ENCODE data around the gene CAPN15.

DNA sequence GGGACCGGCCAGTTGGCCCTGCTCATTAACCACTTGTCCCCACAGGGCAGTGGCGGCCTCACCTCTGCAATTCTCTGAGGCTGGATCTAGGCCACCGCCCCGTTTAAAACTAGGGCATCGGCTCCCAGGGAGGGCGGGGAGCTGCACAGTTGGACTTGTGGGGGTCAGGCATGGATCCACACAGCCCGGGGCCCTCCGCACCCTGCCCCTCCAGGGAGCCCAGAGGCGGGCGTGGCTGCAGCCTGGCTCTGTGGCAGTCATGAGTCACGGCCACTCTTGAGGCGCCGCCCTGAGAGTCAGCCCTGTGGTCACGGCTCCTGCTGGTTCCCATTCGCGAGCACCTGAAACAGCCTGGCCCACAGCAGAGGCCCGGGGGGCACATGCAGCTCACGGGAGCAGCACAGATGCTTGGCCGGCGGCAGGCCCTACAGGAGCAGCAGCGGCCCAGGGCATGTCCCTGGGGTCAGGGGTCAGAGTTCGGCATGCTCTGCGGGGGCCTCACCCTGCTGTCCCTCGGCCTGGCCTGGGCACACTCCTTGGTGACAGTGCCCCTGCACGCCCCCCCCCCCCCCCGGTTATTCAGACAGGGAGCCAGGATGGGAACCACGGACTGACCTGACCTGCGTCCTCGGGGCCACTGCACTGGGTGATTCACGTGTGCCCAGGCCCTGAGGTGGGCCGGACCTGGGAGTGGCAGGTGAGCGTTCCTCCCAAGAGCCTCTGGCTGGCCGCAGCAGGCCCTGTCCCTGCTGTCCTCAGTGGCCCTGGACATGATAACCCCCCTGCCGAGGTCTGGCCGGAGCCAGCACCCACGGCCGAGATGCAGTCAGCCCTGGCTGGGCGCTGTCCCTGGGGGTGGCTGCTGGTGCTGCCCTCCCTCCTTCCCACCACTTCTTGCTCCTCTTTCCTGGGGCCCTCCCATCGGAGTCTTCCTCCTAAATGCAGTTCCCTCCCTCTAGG, 8.2 kb downstream of the CAPN15 start:
- TF ChIP-seq POLR2A (IDR thresholded peaks at IDR 0.05): no peak
- TF ChIP-seq, protein P1, sequence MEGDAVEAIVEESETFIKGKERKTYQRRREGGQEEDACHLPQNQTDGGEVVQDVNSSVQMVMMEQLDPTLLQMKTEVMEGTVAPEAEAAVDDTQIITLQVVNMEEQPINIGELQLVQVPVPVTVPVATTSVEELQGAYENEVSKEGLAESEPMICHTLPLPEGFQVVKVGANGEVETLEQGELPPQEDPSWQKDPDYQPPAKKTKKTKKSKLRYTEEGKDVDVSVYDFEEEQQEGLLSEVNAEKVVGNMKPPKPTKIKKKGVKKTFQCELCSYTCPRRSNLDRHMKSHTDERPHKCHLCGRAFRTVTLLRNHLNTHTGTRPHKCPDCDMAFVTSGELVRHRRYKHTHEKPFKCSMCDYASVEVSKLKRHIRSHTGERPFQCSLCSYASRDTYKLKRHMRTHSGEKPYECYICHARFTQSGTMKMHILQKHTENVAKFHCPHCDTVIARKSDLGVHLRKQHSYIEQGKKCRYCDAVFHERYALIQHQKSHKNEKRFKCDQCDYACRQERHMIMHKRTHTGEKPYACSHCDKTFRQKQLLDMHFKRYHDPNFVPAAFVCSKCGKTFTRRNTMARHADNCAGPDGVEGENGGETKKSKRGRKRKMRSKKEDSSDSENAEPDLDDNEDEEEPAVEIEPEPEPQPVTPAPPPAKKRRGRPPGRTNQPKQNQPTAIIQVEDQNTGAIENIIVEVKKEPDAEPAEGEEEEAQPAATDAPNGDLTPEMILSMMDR (IDR thresholded peaks at IDR 0.05): no peak
